H7 (cell line): ENCODE measurements around the gene EFNA3. TPM values are rescaled to one million over a fixed set of nuclear protein-coding genes. Genes with fewer than 3 reads are reported as not detected.

Source experiments
- DNase-seq: peaks from one replicate; pipeline ENCODE4 v3.0.0; 2012
- H3K27me3 ChIP-seq: 2 replicates; pipeline ENCODE4 v1.6.0; 2011; ENCODE audit warnings: mild to moderate bottlenecking, low read length; ENCODE audit not compliant: control insufficient read depth, insufficient read depth
- H3K36me3 ChIP-seq: replicated peaks from 2 replicates; pipeline ENCODE4 v1.5.1; 2011; ENCODE audit warnings: low read length; ENCODE audit not compliant: control insufficient read depth, insufficient read depth
- H3K4me3 ChIP-seq: 2 replicates; pipeline ENCODE4 v1.5.1; 2011; ENCODE audit warnings: low read depth, mild to moderate bottlenecking, control low read depth, low read length, moderate library complexity; ENCODE audit not compliant: insufficient read depth
- total RNA-seq: library from RNA; depleted of rRNA; stranded (reverse); fragments of >200 nt; shearing (Covaris generic); gene quantifications from 2 replicates; pipeline ENCODE4 v1.2.3, GENCODE V29; 2014; rRNA removed

EFNA3 gene
- 17.5 and 24.9 TPM in 2 replicates for total RNA-seq

- Histone ChIP-seq H3K4me3 (peak within 1 kb of the TSS; percentile 57), H3K36me3 (no peaks in the 10 kb centered on the region), H3K27me3 (peaks cover 74% of the 10 kb centered on the region)
- peak; percentile 99 for DNase-seq
These were observed at the start of gene EFNA3 for GRCh38 chr1:155078469-155079209. Gene EFNA3 (plus strand): TSS chr1:155078837. CDS start chr1:155078942, 105 bp downstream.

DNA sequence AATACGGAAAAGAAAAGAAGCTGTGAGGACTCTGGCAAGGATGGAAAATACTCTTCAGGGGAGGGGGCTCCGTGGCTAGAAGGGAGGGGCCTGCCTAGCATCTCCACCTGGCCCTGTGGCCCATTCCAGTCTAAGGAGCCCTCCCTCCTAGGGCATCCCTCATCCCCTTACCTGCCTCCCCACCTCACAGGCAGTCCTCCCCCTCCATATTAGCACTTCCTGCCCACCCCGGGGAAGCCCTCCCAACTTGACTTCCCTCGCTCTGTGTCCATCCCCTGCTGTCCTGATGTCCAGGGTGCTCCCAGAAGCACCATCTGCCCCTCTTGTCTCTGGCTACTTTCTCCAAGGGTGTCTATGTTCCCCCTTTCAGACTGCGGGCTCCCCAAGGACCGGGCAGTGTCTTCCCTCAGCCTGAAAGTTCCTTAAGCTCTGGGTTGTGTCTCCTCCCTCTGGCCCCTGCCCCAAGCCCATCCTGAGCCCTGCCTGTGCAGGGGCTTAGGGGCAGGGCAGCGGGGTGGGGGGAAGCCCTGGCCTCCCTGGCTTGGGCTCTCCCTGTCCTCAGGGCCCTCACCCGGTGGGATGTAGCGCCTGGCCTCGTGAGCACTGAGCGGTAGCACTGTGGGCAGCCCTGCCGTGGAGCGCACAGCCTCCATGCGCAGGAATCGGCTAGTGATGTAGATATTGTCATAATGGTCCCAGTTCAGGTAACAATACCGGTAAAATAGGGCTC, 49.0 kb upstream of the EFNA3 start:
- Histone ChIP-seq H3K27me3 (no peaks in the 10 kb centered on the region), H3K4me3 (no peak overlapping the region), H3K36me3 (no peaks in the 10 kb centered on the region)
- no peak for DNase-seq

GRCh38 chr1:155030243-155030795, 48.3 kb upstream of the EFNA3 start:
- no peak overlapping the region for H3K4me3 ChIP-seq
- H3K36me3 ChIP-seq = no peaks in the 10 kb centered on the region
- no peaks in the 10 kb centered on the region for H3K27me3 ChIP-seq
- no peak for DNase-seq

- H3K27me3 ChIP-seq = no peaks in the 10 kb centered on the region
- no peak overlapping the region for H3K4me3 ChIP-seq
- no peaks in the 10 kb centered on the region for H3K36me3 ChIP-seq
- DNase-seq = no peak
These were observed 47.7 kb upstream of the EFNA3 start for GRCh38 chr1:155030899-155031298.

DNA sequence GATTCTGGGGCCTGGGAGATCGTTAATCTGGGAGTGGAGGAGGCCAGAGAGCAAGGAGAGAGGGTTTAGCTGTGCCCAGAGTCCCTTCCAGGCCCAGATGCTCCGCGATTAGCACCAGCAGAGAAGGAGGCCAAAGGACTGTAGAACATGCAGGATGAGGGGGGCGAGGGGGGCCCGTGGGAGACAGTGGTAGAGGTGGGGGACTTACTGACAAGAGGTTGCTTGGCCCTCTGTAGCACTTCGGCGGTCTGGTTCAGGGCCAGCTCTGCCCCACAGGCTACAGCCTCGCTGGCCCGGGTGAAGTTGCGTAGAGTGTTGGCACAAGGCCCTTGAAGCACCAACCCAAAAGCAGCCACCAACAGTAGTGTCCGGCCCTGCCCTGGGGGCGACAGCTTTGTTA, 45.8 kb upstream of the EFNA3 start:
- Histone ChIP-seq H3K4me3 (no peak overlapping the region), H3K36me3 (no peaks in the 10 kb centered on the region), H3K27me3 (no peaks in the 10 kb centered on the region)
- no peak for DNase-seq

GRCh38 chr1:155033524-155033923, 45.1 kb upstream of the EFNA3 start, which contains the start of the genes DCST1 and DCST2:
Gene DCST1 (plus strand): TSS chr1:155033824. CDS start chr1:155034037, 213 bp downstream.
Gene DCST2 (minus strand): TSS chr1:155033781. CDS start chr1:155033701, 80 bp downstream.
- Histone ChIP-seq H3K36me3 (no peaks in the 10 kb centered on the region), H3K27me3 (peaks cover 3% of the 10 kb centered on the region; the same call in 1 of the 2 replicates), H3K4me3 (no peak within 1 kb of the TSS)
- no peak for DNase-seq

GRCh38 chr1:155034318-155035208, 44.1 kb upstream of the EFNA3 start:
- H3K27me3 ChIP-seq = peaks cover 6% of the 10 kb centered on the region
- no peak overlapping the region for H3K4me3 ChIP-seq
- DNase-seq = peak; percentile 38
- H3K36me3 ChIP-seq = no peaks in the 10 kb centered on the region

- DNase-seq = no peak
- H3K4me3 ChIP-seq = no peak overlapping the region
- H3K27me3 ChIP-seq = peaks cover 6% of the 10 kb centered on the region
- no peaks in the 10 kb centered on the region for H3K36me3 ChIP-seq
These were observed 42.7 kb upstream of the EFNA3 start for GRCh38 chr1:155035936-155036335.

- Histone ChIP-seq H3K4me3 (no peak overlapping the region), H3K36me3 (no peaks in the 10 kb centered on the region), H3K27me3 (peaks cover 6% of the 10 kb centered on the region)
- DNase-seq = no peak
These were observed 41.6 kb upstream of the EFNA3 start for GRCh38 chr1:155037043-155037442.

DNA sequence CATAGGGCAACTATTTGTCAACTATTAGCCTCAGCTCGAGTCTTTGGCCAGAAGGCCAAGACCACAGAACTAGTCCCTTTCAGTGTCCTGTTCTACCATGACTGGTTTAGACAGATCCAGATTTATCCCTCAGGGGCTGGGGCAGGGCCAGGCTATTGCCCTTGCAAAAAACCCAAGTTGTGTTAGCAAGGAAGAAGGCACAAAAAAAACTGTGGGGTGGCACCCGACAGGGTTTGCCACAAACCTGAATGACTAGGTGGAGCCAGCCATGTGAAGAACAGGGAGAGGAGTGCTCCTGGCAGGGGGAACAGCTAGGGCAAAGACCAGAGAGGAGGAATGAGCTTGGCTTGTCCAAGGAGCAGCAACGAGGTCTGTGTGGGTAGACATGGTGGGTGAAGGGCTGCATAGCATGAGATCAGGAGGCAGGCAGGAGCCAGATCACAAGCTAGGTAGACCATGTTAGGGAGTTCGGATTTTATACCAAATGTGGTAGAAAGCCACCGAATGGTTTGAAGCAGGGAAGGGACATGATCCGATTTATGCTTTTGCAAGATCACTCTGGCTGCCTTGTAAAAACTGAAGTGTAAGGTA, 40.7 kb upstream of the EFNA3 start:
- DNase-seq = no peak
- H3K4me3 ChIP-seq = no peak overlapping the region
- peaks cover 6% of the 10 kb centered on the region for H3K27me3 ChIP-seq
- no peaks in the 10 kb centered on the region for H3K36me3 ChIP-seq

GRCh38 chr1:155038602-155039307, 39.9 kb upstream of the EFNA3 start:
- no peak overlapping the region for H3K4me3 ChIP-seq
- no peaks in the 10 kb centered on the region for H3K36me3 ChIP-seq
- no peak for DNase-seq
- peaks cover 9% of the 10 kb centered on the region for H3K27me3 ChIP-seq

DNA sequence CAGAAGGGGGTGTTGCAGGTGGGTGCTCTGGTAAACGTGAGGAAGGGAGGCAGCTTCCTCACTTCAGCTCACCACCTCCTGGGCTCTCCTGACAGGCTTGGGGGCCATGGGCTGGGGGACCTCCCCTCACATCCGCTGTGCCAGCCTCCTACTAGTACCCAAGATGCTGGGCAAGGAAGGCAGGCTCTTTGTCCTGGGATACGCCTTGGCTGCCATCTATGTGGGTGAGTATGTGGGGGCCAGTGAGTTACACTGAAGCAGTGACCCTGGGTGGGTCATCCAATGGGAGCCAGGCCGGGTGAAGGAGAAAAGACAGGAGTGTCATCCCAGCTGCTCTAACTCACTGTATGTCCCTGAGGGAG, 39.3 kb upstream of the EFNA3 start:
- peaks cover 9% of the 10 kb centered on the region for H3K27me3 ChIP-seq
- no peaks in the 10 kb centered on the region for H3K36me3 ChIP-seq
- DNase-seq = no peak
- no peak overlapping the region for H3K4me3 ChIP-seq

DNA sequence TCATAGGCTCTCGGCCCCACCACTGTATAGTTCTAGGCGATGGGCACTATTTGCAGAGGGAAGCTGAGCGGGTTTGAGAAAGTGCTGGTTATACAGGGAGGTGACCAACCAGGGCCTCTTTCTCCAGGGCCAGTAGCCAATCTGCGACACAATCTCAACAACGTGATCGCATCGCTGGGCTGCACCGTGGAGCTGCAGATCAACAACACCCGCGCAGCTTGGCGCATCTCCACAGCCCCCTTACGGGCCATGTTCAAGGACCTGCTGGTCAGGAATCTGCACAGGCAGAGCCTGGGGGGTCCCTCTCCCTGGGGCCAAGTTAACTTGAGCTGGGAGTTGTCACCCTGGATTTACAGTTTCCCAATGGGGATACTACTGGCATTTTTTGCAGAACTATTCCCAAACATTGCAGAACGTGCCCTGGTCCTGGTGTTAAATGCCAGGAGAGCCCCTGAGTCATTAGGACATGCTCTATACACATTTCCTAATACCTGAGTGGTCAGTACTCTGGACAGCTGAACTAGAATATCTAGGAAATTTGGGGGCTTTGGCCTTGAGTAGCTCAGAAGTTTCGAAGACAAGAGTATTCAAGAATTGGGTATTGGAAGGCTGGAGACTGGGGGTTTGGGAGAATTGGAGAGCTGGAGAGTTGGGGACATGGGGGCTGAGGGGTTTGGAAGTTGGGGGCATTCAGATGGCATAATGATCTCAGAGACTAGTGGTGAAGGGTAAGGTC, 38.1 kb upstream of the EFNA3 start:
- Histone ChIP-seq H3K4me3 (no peak overlapping the region), H3K36me3 (no peaks in the 10 kb centered on the region), H3K27me3 (peaks cover 9% of the 10 kb centered on the region)
- no peak for DNase-seq
